Measurements from ENCODE around the gene BABAM2. TPM values are rescaled to one million over a fixed set of nuclear protein-coding genes. Genes with fewer than 3 reads are reported as not detected.

Gene BABAM2
- total RNA-seq, 1 experiment from 2014 or later, result 46.1 TPM

- ChIA-PET CTCF (no interaction called here), POLR2A (ENCODE audit: unreplicated experiment) (no interaction called here)
- H3K79me2 ChIP-seq (ENCODE audit: low read depth), result no peaks in the 10 kb centered on the region
- no peak for TF ChIP-seq CTCF (conservative IDR thresholded peaks at IDR 0.05)
- TF ChIP-seq EZH2 (IDR thresholded peaks at IDR 0.05; ENCODE audit: low read depth), result no peak
- no TSS peak for BruUV-seq (replicated peaks)
- peaks cover 7% of the 10 kb centered on the region for H3K4me1 ChIP-seq (replicated peaks; ENCODE audit: insufficient read depth)
- no peaks in the 10 kb centered on the region for H3K27me3 ChIP-seq (ENCODE audit: insufficient read depth, low read depth)
- no peak overlapping the region for H3K27ac ChIP-seq
- intact Hi-C loops (cut with micrococcal nuclease; ENCODE audit: unreplicated experiment), result loop anchor here (5.0 kb wide), 1 partner anchor 405 kb away; the partner anchor contains the start of gene PPP1CB
- no peak overlapping the region for H3K4me2 ChIP-seq
- peaks cover 10% of the 10 kb centered on the region for H3F3A ChIP-seq (ENCODE audit: insufficient read depth, low read depth)
- H3K9me2 ChIP-seq (ENCODE audit: insufficient read depth), result no peaks in the 10 kb centered on the region
- no peaks in the 10 kb centered on the region for H3K36me3 ChIP-seq (ENCODE audit: low read depth)
- H3K4me3 ChIP-seq, result no peak overlapping the region
- H3K9me3 ChIP-seq (ENCODE audit: insufficient read depth, low read depth), result no peaks in the 10 kb centered on the region
- H4K20me1 ChIP-seq (ENCODE audit: insufficient read depth), result no peaks in the 10 kb centered on the region
- no peak for DNase-seq
- H2AFZ ChIP-seq, result no peak overlapping the region
Observed at GRCh38 chr2:28347193-28347592, 456.7 kb downstream of the BABAM2 start.

- CTCF ChIA-PET, result no interaction called here
- H4K20me1 ChIP-seq (ENCODE audit: insufficient read depth), result no peaks in the 10 kb centered on the region
- H3K9me2 ChIP-seq (ENCODE audit: insufficient read depth), result no peaks in the 10 kb centered on the region
- H3K36me3 ChIP-seq (ENCODE audit: low read depth), result no peaks in the 10 kb centered on the region
- no peak overlapping the region for H3K4me3 ChIP-seq
- no peak overlapping the region for H3K27ac ChIP-seq
- BruUV-seq (replicated peaks), result no TSS peak
- no peaks in the 10 kb centered on the region for H3K27me3 ChIP-seq (ENCODE audit: insufficient read depth, low read depth)
- H3K4me2 ChIP-seq, result no peak overlapping the region
- H3K4me1 ChIP-seq (replicated peaks; ENCODE audit: insufficient read depth), result peaks cover 3% of the 10 kb centered on the region
- H2AFZ ChIP-seq, result no peak overlapping the region
- no peak for DNase-seq
- POLR2A ChIA-PET (ENCODE audit: unreplicated experiment), result no interaction called here
- no peaks in the 10 kb centered on the region for H3K79me2 ChIP-seq (ENCODE audit: low read depth)
- TF ChIP-seq EZH2 (IDR thresholded peaks at IDR 0.05; ENCODE audit: low read depth) (no peak), CTCF (conservative IDR thresholded peaks at IDR 0.05) (no peak)
- intact Hi-C loops (cut with micrococcal nuclease; ENCODE audit: unreplicated experiment), result loop anchor here (5.0 kb wide), 1 partner anchor 405 kb away; the partner anchor contains the start of gene PPP1CB
- no peaks in the 10 kb centered on the region for H3K9me3 ChIP-seq (ENCODE audit: insufficient read depth, low read depth)
- H3F3A ChIP-seq (ENCODE audit: insufficient read depth, low read depth), result peaks cover 8% of the 10 kb centered on the region
Observed at GRCh38 chr2:28347596-28347995, 457.1 kb downstream of the BABAM2 start.

DNA sequence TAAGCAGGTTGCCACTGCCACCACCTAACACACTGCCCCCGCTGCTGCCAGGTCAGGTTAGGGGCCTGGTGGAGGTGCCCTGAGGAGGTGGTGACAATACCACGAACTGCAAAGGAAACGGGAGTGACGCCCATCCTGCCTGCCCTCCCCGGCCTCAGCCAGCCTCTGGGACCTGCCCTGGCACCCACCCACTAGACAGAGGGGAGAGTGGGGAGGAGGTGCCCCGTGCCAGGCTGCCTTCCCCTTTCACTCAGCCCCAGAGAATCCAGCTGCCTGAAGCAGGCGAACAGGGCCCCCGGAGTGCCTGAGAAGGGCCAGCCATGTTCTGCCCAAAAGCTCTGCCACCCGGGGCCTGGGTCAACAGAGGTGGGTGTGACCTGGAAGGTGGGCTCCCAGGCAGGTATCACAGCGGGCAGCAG, 457.6 kb downstream of the BABAM2 start:
- TF ChIP-seq CTCF (conservative IDR thresholded peaks at IDR 0.05) (no peak), EZH2 (IDR thresholded peaks at IDR 0.05; ENCODE audit: low read depth) (no peak)
- H3K27me3 ChIP-seq (ENCODE audit: insufficient read depth, low read depth), result no peaks in the 10 kb centered on the region
- no peak for DNase-seq
- ChIA-PET CTCF (no interaction called here), POLR2A (ENCODE audit: unreplicated experiment) (no interaction called here)
- no peaks in the 10 kb centered on the region for H3K36me3 ChIP-seq (ENCODE audit: low read depth)
- intact Hi-C loops (cut with micrococcal nuclease; ENCODE audit: unreplicated experiment), result loop anchor here (5.0 kb wide), 1 partner anchor 404 kb away; the partner anchor contains the start of gene PPP1CB
- H3K27ac ChIP-seq, result no peak overlapping the region
- H3K9me2 ChIP-seq (ENCODE audit: insufficient read depth), result no peaks in the 10 kb centered on the region
- H3K9me3 ChIP-seq (ENCODE audit: insufficient read depth, low read depth), result no peaks in the 10 kb centered on the region
- H4K20me1 ChIP-seq (ENCODE audit: insufficient read depth), result no peaks in the 10 kb centered on the region
- no TSS peak for BruUV-seq (replicated peaks)
- H3K4me2 ChIP-seq, result no peak overlapping the region
- no peak overlapping the region for H3K4me3 ChIP-seq
- peaks cover 2% of the 10 kb centered on the region; the same call in 1 of the 2 replicates for H3F3A ChIP-seq (ENCODE audit: insufficient read depth, low read depth)
- H2AFZ ChIP-seq, result no peak overlapping the region
- H3K4me1 ChIP-seq (replicated peaks; ENCODE audit: insufficient read depth), result no peaks in the 10 kb centered on the region
- no peaks in the 10 kb centered on the region for H3K79me2 ChIP-seq (ENCODE audit: low read depth)
